HepG2 (cell line): Measurements from ENCODE around the gene GPATCH8. TPM values are rescaled to one million over a fixed set of nuclear protein-coding genes. Genes with fewer than 3 reads are reported as not detected.

Experiments used
- ASH2L ChIP-seq: fragments of 300-600, 200-600 bp; sonication (generic); IDR thresholded peaks from 2 replicates; pipeline ENCODE4 v1.7.0; 2017; ENCODE audit warnings: low read depth, mild to moderate bottlenecking, moderate library complexity, mixed read lengths, low read length; ENCODE audit not compliant: insufficient read length
- CREB3 ChIP-seq: sonication (generic); formaldehyde crosslinking; IDR thresholded peaks from 2 replicates; pipeline ENCODE4 v1.5.0; 2020; ENCODE audit warnings: missing genetic modification reagents
- EED ChIP-seq: sonication (generic); formaldehyde crosslinking; IDR thresholded peaks from 2 replicates; pipeline ENCODE4 v1.5.0; 2020; ENCODE audit warnings: mild to moderate bottlenecking, missing genetic modification reagents
- EZH2 ChIP-seq: conservative IDR thresholded peaks from 2 replicates; pipeline ENCODE4 v1.6.1; 2012; ENCODE audit warnings: mild to moderate bottlenecking, low read depth, low read length, moderate library complexity
- GZF1 ChIP-seq: sonication (generic); formaldehyde crosslinking; IDR thresholded peaks from 2 replicates; pipeline ENCODE4 v1.5.1; 2020; ENCODE audit warnings: mild to moderate bottlenecking, missing genetic modification reagents
- HBP1 ChIP-seq: IDR thresholded peaks from 2 replicates; pipeline ENCODE4 v1.6.1; 2016; ENCODE audit warnings: low read depth, control low read depth
- HOXD1 ChIP-seq: sonication (generic); formaldehyde crosslinking; IDR thresholded peaks from 2 replicates; pipeline ENCODE4 v1.5.0; 2020; ENCODE audit warnings: missing genetic modification reagents
- IKZF4 ChIP-seq: sonication (generic); formaldehyde crosslinking; IDR thresholded peaks from 2 replicates; pipeline ENCODE4 v1.5.1; 2020; ENCODE audit warnings: borderline replicate concordance, mild to moderate bottlenecking, low read depth, missing genetic modification reagents; ENCODE audit errors: not compliant biosample characterization
- NFE2L1 ChIP-seq: sonication (generic); formaldehyde crosslinking; IDR thresholded peaks from 2 replicates; pipeline ENCODE4 v1.4.0; 2020; ENCODE audit warnings: missing genetic modification reagents, mild to moderate bottlenecking, borderline replicate concordance
- SKIL ChIP-seq: sonication (generic); formaldehyde crosslinking; IDR thresholded peaks from 2 replicates; pipeline ENCODE4 v1.8.0; 2022; ENCODE audit warnings: missing genetic modification reagents, mild to moderate bottlenecking, moderate library complexity, borderline replicate concordance
- SMYD3 ChIP-seq: sonication (generic); formaldehyde crosslinking; IDR thresholded peaks from 2 replicates; pipeline ENCODE4 v1.8.1; 2023; ENCODE audit warnings: mild to moderate bottlenecking, missing genetic modification reagents
- TBX2 ChIP-seq: sonication (generic); formaldehyde crosslinking; IDR thresholded peaks from 2 replicates; pipeline ENCODE4 v1.5.0; 2020; ENCODE audit warnings: missing genetic modification reagents, mild to moderate bottlenecking, borderline replicate concordance
- YEATS4 ChIP-seq: sonication (generic); formaldehyde crosslinking; IDR thresholded peaks from 2 replicates; pipeline ENCODE4 v1.4.0; 2020; ENCODE audit warnings: missing genetic modification reagents, borderline replicate concordance
- YY1 ChIP-seq: IDR thresholded peaks from 2 replicates; pipeline ENCODE4 v1.6.1; 2011; ENCODE audit warnings: low read length, low read depth, moderate library complexity, mild to moderate bottlenecking; ENCODE audit not compliant: insufficient read depth, insufficient replicate concordance
- ZBTB39 ChIP-seq: sonication (generic); formaldehyde crosslinking; IDR thresholded peaks from 2 replicates; pipeline ENCODE4 v1.5.0; 2020; ENCODE audit warnings: missing genetic modification reagents
- ZNF292 ChIP-seq: sonication (generic); formaldehyde crosslinking; IDR thresholded peaks from 2 replicates; pipeline ENCODE4 v1.8.1; 2022; ENCODE audit warnings: mild to moderate bottlenecking, low read depth, missing genetic modification reagents, borderline replicate concordance
- ZNF317 ChIP-seq: sonication (generic); formaldehyde crosslinking; IDR thresholded peaks from 2 replicates; pipeline ENCODE4 v1.5.0; 2020; ENCODE audit warnings: mild to moderate bottlenecking, missing genetic modification reagents
- ZNF530 ChIP-seq: sonication (generic); formaldehyde crosslinking; IDR thresholded peaks from 2 replicates; pipeline ENCODE4 v1.5.0; 2020; ENCODE audit warnings: low read depth, mild to moderate bottlenecking, missing genetic modification reagents
- ZNF547 ChIP-seq: sonication (generic); formaldehyde crosslinking; IDR thresholded peaks from 2 replicates; pipeline ENCODE4 v1.5.1; 2020; ENCODE audit warnings: mild to moderate bottlenecking, missing genetic modification reagents
- ZSCAN25 ChIP-seq: sonication (generic); formaldehyde crosslinking; IDR thresholded peaks from 2 replicates; pipeline ENCODE4 v1.8.0; 2022; ENCODE audit warnings: mild to moderate bottlenecking, missing genetic modification reagents
- polyA plus RNA-seq, 8 experiments: library from polyadenylated mRNA; depleted of rRNA in 3 of 8; stranded (reverse) in 7 of 8; unstranded in 1 of 8; fragments of >200 nt; fragmentation: Illumina TruSeq in 4 of 8; extraction: Trizol in 4 of 8; gene quantifications; 2 replicates each; pipeline versions ENCODE4 v1.2.1 to v1.2.3, GENCODE V29; 2011 to 2016; ENCODE audit warnings: low read depth in 4 of 8, missing spikeins in 1 of 8, mixed read lengths in 1 of 8; ENCODE audit not compliant: insufficient read depth in 1 of 8
- total RNA-seq, 5 experiments: library from RNA; depleted of rRNA; stranded (reverse); fragments of >200 nt; fragmentation: Illumina TruSeq; extraction: Trizol; gene quantifications; 2 replicates each; pipeline ENCODE4 v1.2.3, GENCODE V29; 2016; ENCODE audit warnings: low read depth in 1 of 5

GPATCH8 gene
- total and polyA plus RNA-seq, 2 of the 13 experiments (the other 11 are each of a cell fraction or from before 2014, with no cell fraction given): 20.7 to 21.5 TPM

- peak; percentile 24 for TF ChIP-seq IKZF4 (CRISPR knock-in tag)
- TF ChIP-seq ZNF292 (CRISPR knock-in tag): 0 out of 2 replicates have a peak, but pooled peaks have one; percentile 40
- 0 out of 2 replicates have a peak, but pooled peaks have one; percentile 55 for TF ChIP-seq ZNF317 (CRISPR knock-in tag)
- no peak for TF ChIP-seq ASH2L
- 0 out of 2 replicates have a peak, but pooled peaks have one; percentile 22 for TF ChIP-seq TBX2
- no peak for TF ChIP-seq SMYD3 (CRISPR knock-in tag)
- TF ChIP-seq YY1: peak; percentile 9
- TF ChIP-seq GZF1 (CRISPR knock-in tag): 0 out of 2 replicates have a peak, but pooled peaks have one; percentile 44
- TF ChIP-seq HBP1 (CRISPR knock-in tag): no peak; the same call in 1 of the 2 replicates
- TF ChIP-seq ZNF547 (CRISPR knock-in tag): peak; percentile 52; the same call in 1 of the 2 replicates
- 0 out of 2 replicates have a peak, but pooled peaks have one; percentile 3 for TF ChIP-seq EZH2
- peak; percentile 34; the same call in 1 of the 2 replicates for TF ChIP-seq YEATS4 (CRISPR knock-in tag)
- peak; percentile 62; the same call in 1 of the 2 replicates for TF ChIP-seq EED (CRISPR knock-in tag)
- peak; percentile 100 for TF ChIP-seq ZSCAN25 (CRISPR knock-in tag)
- 0 out of 2 replicates have a peak, but pooled peaks have one; percentile 19 for TF ChIP-seq HOXD1 (CRISPR knock-in tag)
- TF ChIP-seq NFE2L1 (CRISPR knock-in tag): 0 out of 2 replicates have a peak, but pooled peaks have one; percentile 16
- no peak for TF ChIP-seq ZNF530 (CRISPR knock-in tag)
- no peak for TF ChIP-seq ZBTB39 (CRISPR knock-in tag)
- TF ChIP-seq SKIL (CRISPR knock-in tag): peak; percentile 47; the same call in 1 of the 2 replicates
- no peak for TF ChIP-seq CREB3 (CRISPR knock-in tag)
Measured at GRCh38 chr17:44385287-44386181, 117.7 kb downstream of the GPATCH8 start (continued).
